ENCODE measurements around the gene SMARCC2. TPM values are rescaled to one million over a fixed set of nuclear protein-coding genes. Genes with fewer than 3 reads are reported as not detected.
A peak's percentile ranks its signal among the peaks of the same experiment; 100 is the strongest.

Gene SMARCC2
- total and polyA plus RNA-seq, 9 of the 15 experiments (the other 6 are each of a cell fraction or from before 2014, with no cell fraction given): 11.9 to 86.0 (median 36.6) TPM

DNA sequence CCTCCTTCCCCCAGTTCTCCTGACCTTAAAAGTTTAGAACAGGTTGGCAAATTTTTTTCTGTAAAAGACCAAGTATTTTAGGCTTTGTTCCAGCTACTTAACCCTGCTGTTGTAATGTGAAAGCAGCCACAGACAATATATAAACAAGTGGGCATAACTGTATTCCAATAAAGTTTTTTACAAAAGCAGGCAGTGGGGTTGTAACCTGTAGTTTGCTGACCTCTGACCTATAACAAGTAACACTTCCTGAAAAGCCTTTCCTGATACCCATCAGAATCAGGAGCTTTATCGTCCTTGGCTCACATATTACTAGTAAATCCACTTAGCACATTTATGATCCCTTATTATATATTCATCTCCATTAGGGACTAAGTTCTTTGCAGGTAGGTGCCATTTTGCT, 13.1 kb upstream of the SMARCC2 start (continued):
- TF ChIP-seq NCOA6 (IDR thresholded peaks at IDR 0.05): no peak
- no peak for TF ChIP-seq AFF1 (IDR thresholded peaks at IDR 0.05; ENCODE audit: low read depth in 1 of 2, partially characterized antibody in 2 of 2)
- TF ChIP-seq MTA1 (IDR thresholded peaks at IDR 0.05; ENCODE audit: borderline replicate concordance): 0 out of 2 replicates have a peak, but pooled peaks have one; percentile 43
- TF ChIP-seq KAT8 (IDR thresholded peaks at IDR 0.05; ENCODE audit: low read depth): 0 out of 2 replicates have a peak, but pooled peaks have one; percentile 24
- no peak for TF ChIP-seq ATF1 (CRISPR knock-in tag; IDR thresholded peaks at IDR 0.05)
- TF ChIP-seq ATF1 (tag; IDR thresholded peaks at IDR 0.05): 0 out of 2 replicates have a peak, but pooled peaks have one; percentile 14
- no peak for TF ChIP-seq MCM2 (IDR thresholded peaks at IDR 0.05; ENCODE audit: low read depth)
- TF ChIP-seq GATAD2B (IDR thresholded peaks at IDR 0.05; ENCODE audit: borderline replicate concordance): 0 out of 2 replicates have a peak, but pooled peaks have one; percentile 37
- 0 out of 2 replicates have a peak, but pooled peaks have one; percentile 18 for TF ChIP-seq DPF2 (IDR thresholded peaks at IDR 0.05)
- TF ChIP-seq NR2C2 (CRISPR knock-in tag; IDR thresholded peaks at IDR 0.05): no peak
- peak; percentile 97 for TF ChIP-seq NR2C2 (tag; IDR thresholded peaks at IDR 0.05)
- TF ChIP-seq ETV1 (tag; conservative IDR thresholded peaks at IDR 0.05; ENCODE audit: low read depth): 0 out of 2 replicates have a peak, but pooled peaks have one; percentile 25
- no peak for TF ChIP-seq CBX2 (IDR thresholded peaks at IDR 0.05; ENCODE audit: insufficient read depth, low read length, poor library complexity, severe bottlenecking)
- TF ChIP-seq, protein P1, sequence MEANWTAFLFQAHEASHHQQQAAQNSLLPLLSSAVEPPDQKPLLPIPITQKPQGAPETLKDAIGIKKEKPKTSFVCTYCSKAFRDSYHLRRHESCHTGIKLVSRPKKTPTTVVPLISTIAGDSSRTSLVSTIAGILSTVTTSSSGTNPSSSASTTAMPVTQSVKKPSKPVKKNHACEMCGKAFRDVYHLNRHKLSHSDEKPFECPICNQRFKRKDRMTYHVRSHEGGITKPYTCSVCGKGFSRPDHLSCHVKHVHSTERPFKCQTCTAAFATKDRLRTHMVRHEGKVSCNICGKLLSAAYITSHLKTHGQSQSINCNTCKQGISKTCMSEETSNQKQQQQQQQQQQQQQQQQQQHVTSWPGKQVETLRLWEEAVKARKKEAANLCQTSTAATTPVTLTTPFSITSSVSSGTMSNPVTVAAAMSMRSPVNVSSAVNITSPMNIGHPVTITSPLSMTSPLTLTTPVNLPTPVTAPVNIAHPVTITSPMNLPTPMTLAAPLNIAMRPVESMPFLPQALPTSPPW (CRISPR knock-in tag; IDR thresholded peaks at IDR 0.05): peak; percentile 24; the same call in 1 of the 2 replicates
- peak; percentile 62 for TF ChIP-seq ESRRA (IDR thresholded peaks at IDR 0.05; ENCODE audit: borderline replicate concordance, low read depth)
- no peak for TF ChIP-seq PTRF (tag; IDR thresholded peaks at IDR 0.05)
- TF ChIP-seq, protein P2, sequence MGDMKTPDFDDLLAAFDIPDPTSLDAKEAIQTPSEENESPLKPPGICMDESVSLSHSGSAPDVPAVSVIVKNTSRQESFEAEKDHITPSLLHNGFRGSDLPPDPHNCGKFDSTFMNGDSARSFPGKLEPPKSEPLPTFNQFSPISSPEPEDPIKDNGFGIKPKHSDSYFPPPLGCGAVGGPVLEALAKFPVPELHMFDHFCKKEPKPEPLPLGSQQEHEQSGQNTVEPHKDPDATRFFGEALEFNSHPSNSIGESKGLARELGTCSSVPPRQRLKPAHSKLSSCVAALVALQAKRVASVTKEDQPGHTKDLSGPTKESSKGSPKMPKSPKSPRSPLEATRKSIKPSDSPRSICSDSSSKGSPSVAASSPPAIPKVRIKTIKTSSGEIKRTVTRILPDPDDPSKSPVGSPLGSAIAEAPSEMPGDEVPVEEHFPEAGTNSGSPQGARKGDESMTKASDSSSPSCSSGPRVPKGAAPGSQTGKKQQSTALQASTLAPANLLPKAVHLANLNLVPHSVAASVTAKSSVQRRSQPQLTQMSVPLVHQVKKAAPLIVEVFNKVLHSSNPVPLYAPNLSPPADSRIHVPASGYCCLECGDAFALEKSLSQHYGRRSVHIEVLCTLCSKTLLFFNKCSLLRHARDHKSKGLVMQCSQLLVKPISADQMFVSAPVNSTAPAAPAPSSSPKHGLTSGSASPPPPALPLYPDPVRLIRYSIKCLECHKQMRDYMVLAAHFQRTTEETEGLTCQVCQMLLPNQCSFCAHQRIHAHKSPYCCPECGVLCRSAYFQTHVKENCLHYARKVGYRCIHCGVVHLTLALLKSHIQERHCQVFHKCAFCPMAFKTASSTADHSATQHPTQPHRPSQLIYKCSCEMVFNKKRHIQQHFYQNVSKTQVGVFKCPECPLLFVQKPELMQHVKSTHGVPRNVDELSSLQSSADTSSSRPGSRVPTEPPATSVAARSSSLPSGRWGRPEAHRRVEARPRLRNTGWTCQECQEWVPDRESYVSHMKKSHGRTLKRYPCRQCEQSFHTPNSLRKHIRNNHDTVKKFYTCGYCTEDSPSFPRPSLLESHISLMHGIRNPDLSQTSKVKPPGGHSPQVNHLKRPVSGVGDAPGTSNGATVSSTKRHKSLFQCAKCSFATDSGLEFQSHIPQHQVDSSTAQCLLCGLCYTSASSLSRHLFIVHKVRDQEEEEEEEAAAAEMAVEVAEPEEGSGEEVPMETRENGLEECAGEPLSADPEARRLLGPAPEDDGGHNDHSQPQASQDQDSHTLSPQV (IDR thresholded peaks at IDR 0.05): peak; percentile 70

Data from K562 (cell line).